Measurements from ENCODE around the gene NGF.

Gene NGF

GRCh38 chr1:115240297-115240696 lies 97.8 kb downstream of the NGF start (continued):
- TF ChIP-seq CREB5 (CRISPR knock-in tag; IDR thresholded peaks at IDR 0.05; ENCODE audit: low read depth) (no peak), BACH2 (CRISPR knock-in tag; IDR thresholded peaks at IDR 0.05; ENCODE audit: borderline replicate concordance) (no peak), CSDC2 (CRISPR knock-in tag; IDR thresholded peaks at IDR 0.05) (no peak), TCF4 (CRISPR knock-in tag; IDR thresholded peaks at IDR 0.05; ENCODE audit: borderline replicate concordance) (no peak), TOX (CRISPR knock-in tag; IDR thresholded peaks at IDR 0.05; ENCODE audit: borderline replicate concordance) (no peak), PPARA (CRISPR knock-in tag; IDR thresholded peaks at IDR 0.05; ENCODE audit: borderline replicate concordance) (no peak), ISL1 (CRISPR knock-in tag; IDR thresholded peaks at IDR 0.05) (no peak)
- TF ChIP-seq, protein P1, sequence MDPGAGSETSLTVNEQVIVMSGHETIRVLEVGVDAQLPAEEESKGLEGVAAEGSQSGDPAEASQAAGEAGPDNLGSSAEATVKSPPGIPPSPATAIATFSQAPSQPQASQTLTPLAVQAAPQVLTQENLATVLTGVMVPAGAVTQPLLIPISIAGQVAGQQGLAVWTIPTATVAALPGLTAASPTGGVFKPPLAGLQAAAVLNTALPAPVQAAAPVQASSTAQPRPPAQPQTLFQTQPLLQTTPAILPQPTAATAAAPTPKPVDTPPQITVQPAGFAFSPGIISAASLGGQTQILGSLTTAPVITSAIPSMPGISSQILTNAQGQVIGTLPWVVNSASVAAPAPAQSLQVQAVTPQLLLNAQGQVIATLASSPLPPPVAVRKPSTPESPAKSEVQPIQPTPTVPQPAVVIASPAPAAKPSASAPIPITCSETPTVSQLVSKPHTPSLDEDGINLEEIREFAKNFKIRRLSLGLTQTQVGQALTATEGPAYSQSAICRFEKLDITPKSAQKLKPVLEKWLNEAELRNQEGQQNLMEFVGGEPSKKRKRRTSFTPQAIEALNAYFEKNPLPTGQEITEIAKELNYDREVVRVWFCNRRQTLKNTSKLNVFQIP (CRISPR knock-in tag; IDR thresholded peaks at IDR 0.05; ENCODE audit: borderline replicate concordance, low read depth), result no peak

- TF ChIP-seq, protein P1 (CRISPR knock-in tag; IDR thresholded peaks at IDR 0.05; ENCODE audit: borderline replicate concordance, low read depth), result no peak
- TF ChIP-seq BACH2 (CRISPR knock-in tag; IDR thresholded peaks at IDR 0.05; ENCODE audit: borderline replicate concordance), result no peak
- ATAC-seq, result peak; percentile 54; the same call in 2 of the 3 replicates
Measured at GRCh38 chr1:115239426-115239825, 98.6 kb downstream of the NGF start.

GRCh38 chr1:115239148-115239422 lies 99.0 kb downstream of the NGF start:
- TF ChIP-seq PPARA (CRISPR knock-in tag; IDR thresholded peaks at IDR 0.05; ENCODE audit: borderline replicate concordance) (no peak), TCF4 (CRISPR knock-in tag; IDR thresholded peaks at IDR 0.05; ENCODE audit: borderline replicate concordance) (no peak), ARNTL (CRISPR knock-in tag; IDR thresholded peaks at IDR 0.05; ENCODE audit: borderline replicate concordance, low read depth) (no peak), ZFP3 (CRISPR knock-in tag; IDR thresholded peaks at IDR 0.05) (no peak), TOX (CRISPR knock-in tag; IDR thresholded peaks at IDR 0.05; ENCODE audit: borderline replicate concordance) (no peak), ZNF565 (CRISPR knock-in tag; conservative IDR thresholded peaks at IDR 0.05; ENCODE audit: low read depth) (no peak), CSDC2 (CRISPR knock-in tag; IDR thresholded peaks at IDR 0.05) (no peak), CREB5 (CRISPR knock-in tag; IDR thresholded peaks at IDR 0.05; ENCODE audit: low read depth) (no peak), RARB (CRISPR knock-in tag; IDR thresholded peaks at IDR 0.05) (no peak), ISL1 (CRISPR knock-in tag; IDR thresholded peaks at IDR 0.05) (no peak)
- TF ChIP-seq, protein P2, sequence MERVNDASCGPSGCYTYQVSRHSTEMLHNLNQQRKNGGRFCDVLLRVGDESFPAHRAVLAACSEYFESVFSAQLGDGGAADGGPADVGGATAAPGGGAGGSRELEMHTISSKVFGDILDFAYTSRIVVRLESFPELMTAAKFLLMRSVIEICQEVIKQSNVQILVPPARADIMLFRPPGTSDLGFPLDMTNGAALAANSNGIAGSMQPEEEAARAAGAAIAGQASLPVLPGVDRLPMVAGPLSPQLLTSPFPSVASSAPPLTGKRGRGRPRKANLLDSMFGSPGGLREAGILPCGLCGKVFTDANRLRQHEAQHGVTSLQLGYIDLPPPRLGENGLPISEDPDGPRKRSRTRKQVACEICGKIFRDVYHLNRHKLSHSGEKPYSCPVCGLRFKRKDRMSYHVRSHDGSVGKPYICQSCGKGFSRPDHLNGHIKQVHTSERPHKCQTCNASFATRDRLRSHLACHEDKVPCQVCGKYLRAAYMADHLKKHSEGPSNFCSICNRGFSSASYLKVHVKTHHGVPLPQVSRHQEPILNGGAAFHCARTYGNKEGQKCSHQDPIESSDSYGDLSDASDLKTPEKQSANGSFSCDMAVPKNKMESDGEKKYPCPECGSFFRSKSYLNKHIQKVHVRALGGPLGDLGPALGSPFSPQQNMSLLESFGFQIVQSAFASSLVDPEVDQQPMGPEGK (CRISPR knock-in tag; IDR thresholded peaks at IDR 0.05; ENCODE audit: borderline replicate concordance), result no peak
- no peak for ATAC-seq

DNA sequence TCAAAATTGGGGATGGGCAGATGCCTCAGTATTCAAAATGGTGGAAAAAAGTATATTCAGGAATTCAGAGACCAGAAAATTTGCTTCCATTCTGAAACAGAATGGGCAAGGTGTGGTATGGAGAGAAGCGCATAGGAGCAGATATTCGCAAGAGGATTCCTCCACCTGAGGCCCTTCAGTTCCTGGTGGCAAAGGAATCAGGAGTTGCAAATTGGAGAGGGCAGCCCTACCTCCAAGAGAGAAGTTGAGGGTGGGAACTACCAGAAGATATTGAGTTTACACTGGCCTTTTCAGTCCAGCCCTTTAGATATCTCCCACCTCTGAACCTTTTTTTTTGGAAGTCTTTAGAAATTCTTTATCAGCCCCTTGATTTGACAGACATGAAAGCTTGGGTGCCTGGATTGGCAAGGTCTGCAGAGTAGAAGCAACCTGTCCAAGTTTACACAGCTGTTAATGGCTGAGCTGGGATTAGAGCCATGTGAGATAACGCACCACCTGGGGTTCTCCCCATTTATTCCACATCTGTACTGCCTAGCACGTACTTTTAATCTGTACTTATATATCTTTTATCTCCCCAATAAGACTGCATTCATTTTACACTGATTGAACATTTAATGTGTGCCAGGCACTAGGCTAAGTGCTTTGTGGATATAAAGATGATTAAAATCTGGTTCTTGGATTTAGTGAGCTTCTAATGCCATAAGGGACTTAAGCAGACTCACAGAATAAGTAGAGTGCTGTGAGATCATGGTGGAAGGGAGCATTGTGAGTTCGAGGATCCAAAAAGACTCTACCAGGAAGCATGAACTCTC lies 99.5 kb downstream of the NGF start:
- no peak for TF ChIP-seq ESRRG (CRISPR knock-in tag; IDR thresholded peaks at IDR 0.05)
- peak; percentile 38; the same call in 1 of the 2 replicates for TF ChIP-seq TCF4 (CRISPR knock-in tag; IDR thresholded peaks at IDR 0.05; ENCODE audit: borderline replicate concordance)
- ATAC-seq, result no peak

- ATAC-seq, result no peak
- TF ChIP-seq SNAI2 (CRISPR knock-in tag; IDR thresholded peaks at IDR 0.05) (no peak), ZC3H10 (CRISPR knock-in tag; IDR thresholded peaks at IDR 0.05) (no peak), ZNF565 (CRISPR knock-in tag; conservative IDR thresholded peaks at IDR 0.05; ENCODE audit: low read depth) (no peak), TCF4 (CRISPR knock-in tag; IDR thresholded peaks at IDR 0.05; ENCODE audit: borderline replicate concordance) (no peak), ARNTL (CRISPR knock-in tag; IDR thresholded peaks at IDR 0.05; ENCODE audit: borderline replicate concordance, low read depth) (no peak), GLIS3 (CRISPR knock-in tag; IDR thresholded peaks at IDR 0.05) (no peak), RARB (CRISPR knock-in tag; IDR thresholded peaks at IDR 0.05) (no peak), BACH2 (CRISPR knock-in tag; IDR thresholded peaks at IDR 0.05; ENCODE audit: borderline replicate concordance) (no peak), ZNF8 (CRISPR knock-in tag; IDR thresholded peaks at IDR 0.05) (no peak)
- TF ChIP-seq, protein P2 (CRISPR knock-in tag; IDR thresholded peaks at IDR 0.05; ENCODE audit: borderline replicate concordance), result no peak
- TF ChIP-seq, protein P3, sequence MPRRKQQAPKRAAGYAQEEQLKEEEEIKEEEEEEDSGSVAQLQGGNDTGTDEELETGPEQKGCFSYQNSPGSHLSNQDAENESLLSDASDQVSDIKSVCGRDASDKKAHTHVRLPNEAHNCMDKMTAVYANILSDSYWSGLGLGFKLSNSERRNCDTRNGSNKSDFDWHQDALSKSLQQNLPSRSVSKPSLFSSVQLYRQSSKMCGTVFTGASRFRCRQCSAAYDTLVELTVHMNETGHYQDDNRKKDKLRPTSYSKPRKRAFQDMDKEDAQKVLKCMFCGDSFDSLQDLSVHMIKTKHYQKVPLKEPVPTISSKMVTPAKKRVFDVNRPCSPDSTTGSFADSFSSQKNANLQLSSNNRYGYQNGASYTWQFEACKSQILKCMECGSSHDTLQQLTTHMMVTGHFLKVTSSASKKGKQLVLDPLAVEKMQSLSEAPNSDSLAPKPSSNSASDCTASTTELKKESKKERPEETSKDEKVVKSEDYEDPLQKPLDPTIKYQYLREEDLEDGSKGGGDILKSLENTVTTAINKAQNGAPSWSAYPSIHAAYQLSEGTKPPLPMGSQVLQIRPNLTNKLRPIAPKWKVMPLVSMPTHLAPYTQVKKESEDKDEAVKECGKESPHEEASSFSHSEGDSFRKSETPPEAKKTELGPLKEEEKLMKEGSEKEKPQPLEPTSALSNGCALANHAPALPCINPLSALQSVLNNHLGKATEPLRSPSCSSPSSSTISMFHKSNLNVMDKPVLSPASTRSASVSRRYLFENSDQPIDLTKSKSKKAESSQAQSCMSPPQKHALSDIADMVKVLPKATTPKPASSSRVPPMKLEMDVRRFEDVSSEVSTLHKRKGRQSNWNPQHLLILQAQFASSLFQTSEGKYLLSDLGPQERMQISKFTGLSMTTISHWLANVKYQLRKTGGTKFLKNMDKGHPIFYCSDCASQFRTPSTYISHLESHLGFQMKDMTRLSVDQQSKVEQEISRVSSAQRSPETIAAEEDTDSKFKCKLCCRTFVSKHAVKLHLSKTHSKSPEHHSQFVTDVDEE (CRISPR knock-in tag; IDR thresholded peaks at IDR 0.05), result no peak
Measured at GRCh38 chr1:115237507-115237906, 100.5 kb downstream of the NGF start.

Measured in SK-N-SH treated with all-trans-retinoic acid at 6 μM for 48 hours (cell line).